GM18870 (cell line): ENCODE data around the gene NR6A1.

Experiments
- ATAC-seq: cut with Tn5 transposase; IDR thresholded peaks from one replicate; pipeline ENCODE4 v1.9.1; 2021; ENCODE audit warnings: moderate library complexity; ENCODE audit not compliant: unreplicated experiment

Gene NR6A1

DNA sequence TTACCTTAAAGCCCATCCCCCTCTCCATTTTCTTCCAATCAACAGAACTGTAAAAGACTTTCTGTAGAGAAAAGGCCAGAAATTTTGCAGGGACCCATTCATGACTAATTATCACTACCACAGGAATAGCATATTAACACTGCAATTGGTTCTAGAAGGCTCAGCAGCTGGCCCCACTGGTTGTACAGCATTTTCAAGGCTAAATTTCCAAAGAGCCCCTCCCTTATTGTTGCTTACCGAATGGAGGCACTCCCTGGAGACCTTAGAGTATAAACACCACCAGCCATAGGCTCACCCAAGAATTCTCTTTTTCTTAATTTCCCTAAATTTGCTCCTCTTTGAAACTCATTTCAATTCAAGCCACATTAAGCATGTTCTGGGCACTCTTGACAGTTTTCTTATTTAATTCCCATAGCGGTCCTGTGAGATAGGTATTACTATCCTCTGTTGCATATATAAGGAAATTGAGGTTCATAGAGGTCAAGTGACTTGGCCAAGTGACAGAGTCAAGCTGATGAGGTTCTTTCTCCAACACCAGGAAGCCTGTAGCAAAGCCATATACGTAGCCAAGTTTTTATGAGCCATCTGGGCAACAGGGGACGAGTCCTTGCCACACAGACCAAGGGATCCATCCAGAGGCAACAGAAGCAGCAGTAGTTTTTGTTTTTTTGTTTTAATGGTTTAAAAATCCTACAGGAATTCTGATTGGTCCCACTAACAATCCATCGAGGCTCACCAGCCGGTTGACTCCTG lies 180.0 kb downstream of the NR6A1 start:
- ATAC-seq: no peak

DNA sequence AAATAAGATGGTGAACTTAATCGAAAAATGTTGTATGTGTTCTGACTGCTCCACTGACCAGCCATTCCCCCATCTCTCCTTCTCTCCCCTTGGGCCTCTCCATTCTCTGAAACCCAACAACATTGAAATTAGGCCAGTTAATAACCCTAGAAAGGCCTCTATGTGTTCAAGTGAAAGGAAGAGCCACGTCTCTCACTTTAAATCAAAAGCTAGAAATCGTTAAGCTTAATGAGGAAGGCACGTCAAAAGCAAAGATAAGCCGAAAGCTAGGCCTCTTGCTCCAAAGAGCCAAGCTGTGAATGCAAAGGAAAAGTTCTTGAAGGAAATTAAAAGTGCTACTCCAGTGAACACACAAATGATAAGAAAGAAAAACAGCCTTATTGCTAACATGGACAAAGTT lies 186.5 kb downstream of the NR6A1 start:
- ATAC-seq: no peak

DNA sequence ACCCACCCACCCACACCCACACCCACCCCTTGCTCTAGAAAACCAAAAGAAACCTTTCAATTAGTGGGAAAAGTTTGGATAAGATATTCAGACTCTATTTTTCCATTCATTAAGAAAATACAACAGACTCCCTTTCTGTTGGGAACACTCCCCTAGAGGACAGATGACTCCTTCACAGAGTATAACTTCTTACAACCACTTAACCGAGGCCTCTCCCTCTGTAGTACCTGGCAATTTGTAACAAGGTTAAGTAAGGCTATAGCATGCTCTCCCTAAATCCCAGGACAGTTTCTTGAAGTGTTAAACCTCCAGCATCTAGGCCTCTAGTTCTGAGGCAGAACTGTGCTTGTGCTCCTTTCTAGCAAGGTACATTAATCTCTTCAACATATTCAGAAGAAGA lies 188.0 kb downstream of the NR6A1 start:
- ATAC-seq: no peak

DNA sequence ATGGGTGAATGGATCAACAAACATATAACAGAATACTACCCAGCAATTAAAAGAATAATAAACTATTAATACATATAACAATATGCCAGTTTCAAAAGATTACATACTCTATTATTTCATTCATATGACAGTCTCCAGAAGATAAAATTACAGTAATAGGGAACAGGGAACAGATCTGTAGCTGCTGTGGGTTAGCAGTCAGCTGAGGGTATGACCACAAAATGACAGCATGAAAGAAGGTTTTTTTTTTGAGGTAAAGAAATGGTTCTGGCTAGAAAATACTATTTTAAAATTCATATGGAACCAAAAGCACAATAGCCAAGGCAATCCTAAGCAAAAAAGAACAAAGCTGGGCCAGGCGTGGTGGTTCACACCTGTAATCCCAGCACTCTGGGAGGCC lies 190.9 kb downstream of the NR6A1 start:
- ATAC-seq: no peak

DNA sequence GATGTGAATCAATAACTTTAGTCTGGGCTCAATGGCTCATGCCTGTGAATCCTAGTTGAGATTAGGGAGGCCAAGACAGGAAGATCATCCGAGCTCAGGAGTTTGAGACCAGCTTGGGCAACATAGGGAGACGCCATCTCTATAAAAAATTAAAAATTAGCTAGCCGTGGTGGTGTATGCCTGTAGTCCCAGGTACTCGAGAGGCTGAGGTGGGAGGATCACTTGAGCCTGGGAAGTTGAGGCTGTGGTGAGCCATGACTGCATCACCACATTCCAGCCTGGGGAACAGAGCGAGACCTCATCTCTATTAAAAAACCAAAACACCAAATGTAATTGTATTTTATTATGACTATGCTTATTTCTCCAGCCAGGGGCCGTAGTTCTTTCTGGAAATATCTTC lies 194.4 kb downstream of the NR6A1 start:
- ATAC-seq: no peak

DNA sequence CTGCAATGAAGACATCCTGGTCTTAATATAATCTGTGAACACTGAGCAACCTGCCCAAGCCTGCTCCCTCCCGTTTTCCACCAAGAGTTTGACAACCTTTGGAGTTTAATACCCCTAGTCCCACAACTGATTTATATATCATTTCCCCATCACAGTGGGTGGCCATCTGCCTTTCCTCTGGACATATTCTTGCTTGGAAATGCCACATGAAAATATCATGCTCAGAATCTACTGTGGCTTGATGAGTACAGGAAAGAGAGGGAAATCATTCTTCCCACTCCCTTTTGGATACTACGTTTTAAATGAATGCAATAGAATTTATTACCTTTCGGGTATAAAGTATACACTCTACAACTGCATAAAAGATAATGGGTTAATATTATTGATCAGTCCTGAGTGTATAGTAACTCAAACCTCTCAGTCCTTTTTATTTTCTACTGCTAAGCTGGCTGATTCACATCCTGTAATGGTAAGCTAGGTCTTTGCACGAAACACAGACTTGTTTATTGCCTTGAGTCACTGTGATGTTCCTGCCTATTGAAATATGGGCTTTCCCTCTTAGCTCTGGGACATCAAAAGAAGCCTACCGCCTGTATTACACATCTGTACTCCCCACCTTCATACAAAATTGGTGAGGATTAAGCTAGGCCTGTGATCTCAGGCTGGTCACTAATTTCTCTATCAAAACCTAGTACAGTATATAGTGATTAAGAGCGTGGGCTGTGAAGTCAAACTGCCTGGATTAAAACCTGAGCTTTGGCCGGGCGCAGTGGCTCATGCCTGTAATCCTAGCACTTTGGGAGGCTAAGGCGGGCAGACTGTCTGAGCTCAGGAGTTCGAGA lies 196.4 kb downstream of the NR6A1 start:
- no peak for ATAC-seq

DNA sequence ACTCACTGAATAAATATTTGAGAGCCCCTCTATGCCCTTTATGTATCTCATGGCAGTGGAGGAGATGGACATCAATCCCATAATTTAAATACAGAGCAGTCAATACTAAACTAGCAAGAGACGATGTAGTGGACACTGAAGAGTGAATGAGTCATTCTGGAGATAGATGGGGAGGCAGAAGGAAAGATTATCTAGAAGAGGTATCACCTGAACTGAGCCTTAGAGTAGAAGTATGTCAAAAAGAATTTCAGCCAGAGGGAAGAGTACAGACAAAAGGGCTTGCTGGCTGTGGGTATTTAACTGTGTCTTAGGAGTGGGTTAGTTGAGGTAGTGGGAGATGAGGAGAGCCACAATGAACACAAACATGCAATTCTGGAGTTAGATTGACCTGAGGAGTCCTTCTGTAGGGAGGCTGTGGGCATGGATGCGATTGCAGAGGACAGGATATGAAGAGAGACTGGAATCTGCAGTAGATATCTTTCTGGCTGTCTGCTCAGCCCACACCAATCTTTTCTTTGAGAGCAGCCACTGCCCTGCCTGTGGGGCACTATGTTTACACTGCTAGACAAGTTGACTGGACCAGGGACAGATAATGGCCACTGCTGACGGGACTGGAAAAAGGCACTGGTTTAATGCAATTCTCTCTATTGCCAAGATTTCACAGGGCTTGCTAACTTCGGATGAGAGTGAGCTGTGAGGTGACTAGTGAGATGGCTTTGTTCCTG lies 200.0 kb downstream of the NR6A1 start:
- no peak for ATAC-seq

DNA sequence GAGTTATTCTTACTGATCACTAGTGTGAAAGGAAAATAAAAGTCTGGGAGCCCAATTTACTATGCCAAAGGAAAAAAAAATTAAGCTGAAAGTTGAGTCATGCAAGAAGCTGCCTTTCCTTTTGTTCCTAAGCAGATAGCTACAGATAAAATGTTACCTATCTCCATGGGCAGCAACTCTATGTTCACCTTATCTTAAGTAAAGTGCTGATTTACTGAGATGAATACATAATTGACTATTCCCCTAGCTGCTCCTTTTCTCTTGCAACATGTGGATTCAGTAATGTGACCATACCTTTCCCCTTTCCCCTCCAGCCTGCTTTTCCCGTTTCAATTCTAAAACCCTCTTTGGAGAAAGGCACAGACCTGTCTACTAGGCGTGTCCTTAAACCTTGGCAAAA lies 201.2 kb downstream of the NR6A1 start:
- no peak for ATAC-seq

DNA sequence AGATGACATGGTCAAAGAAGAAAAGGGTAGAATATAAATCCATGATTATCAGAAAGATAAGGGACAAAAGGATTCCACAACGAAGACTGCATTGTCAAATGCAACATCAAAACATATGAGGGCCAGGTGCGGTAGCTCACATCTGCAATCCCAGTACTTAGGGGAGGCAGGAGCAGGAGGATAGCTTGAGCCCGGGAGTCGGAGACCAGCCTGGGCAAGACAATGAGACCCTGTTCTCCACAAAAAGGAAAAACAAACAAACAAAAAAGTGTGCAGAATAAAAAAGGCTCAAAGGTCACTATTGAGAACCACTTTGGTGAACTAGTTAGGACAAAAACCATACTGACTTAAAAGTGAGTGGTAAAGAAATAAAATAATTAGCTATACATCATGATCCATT lies 203.7 kb downstream of the NR6A1 start:
- no peak for ATAC-seq

DNA sequence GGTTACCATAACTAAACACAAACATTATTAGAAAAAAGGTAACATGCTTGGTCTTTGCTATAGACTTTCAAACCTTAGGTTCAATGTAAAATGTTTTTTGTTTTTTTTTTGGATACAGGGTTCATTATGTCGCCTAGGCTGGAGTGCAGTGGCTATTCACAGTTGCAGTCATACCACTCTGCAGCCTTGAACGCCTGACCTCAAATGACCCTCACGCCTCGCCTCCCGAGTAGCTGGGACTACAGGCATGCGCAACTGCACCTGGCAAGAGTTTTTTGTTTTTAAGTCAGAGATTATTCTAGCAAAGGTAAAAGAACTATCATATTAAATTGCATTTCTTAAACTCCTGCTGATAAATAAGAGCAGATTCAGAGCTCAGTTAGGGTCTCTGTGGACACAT lies 208.8 kb downstream of the NR6A1 start:
- no peak for ATAC-seq

DNA sequence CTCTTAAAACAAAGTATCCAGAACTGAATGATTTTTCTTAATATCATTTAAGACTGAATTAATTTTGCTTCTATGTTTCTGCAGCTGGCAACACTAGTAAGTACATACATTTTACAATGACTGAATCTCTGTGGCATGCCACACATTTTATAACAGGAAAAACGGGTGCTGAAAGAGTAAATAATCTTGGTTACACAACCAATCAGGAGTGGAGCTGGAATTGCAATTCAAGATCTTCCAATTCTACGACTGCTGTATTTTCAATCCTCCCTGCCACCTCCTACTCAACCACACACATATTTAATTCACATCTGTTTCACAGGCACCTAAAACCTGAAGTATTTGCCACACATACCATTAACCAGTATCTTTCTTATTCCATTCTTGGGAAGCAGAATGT lies 211.2 kb downstream of the NR6A1 start:
- ATAC-seq: no peak

DNA sequence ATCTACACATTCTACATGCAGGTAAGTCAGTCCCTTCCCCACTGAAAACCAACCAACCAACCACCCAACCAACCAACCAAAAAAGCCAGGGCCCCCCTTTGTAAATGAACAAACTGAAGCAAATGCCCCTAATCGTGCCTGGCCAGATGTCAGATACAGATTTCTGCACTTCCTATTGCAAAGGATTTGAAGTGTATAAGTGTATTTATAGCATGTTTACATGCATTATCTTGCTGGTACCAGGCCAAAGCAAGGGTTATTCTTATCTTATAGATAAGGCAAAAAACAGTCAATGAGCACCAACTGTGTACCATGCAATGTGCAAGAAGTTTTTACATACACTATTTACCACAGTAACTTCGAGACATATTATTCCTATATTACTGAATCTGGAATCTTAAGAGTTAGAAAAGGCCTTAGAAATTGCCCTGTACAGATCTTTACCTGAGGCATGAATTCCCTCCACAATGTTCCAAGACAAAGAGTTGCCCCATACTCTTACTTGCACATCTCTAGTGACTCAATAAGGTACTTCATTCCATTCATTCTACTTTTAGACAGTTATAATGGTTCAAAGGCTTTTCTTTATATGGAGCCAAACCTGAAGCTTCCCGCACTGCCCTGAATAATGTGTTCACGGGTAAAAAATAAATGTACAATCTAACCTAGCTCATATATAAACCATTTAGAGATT lies 212.2 kb downstream of the NR6A1 start:
- ATAC-seq: no peak

DNA sequence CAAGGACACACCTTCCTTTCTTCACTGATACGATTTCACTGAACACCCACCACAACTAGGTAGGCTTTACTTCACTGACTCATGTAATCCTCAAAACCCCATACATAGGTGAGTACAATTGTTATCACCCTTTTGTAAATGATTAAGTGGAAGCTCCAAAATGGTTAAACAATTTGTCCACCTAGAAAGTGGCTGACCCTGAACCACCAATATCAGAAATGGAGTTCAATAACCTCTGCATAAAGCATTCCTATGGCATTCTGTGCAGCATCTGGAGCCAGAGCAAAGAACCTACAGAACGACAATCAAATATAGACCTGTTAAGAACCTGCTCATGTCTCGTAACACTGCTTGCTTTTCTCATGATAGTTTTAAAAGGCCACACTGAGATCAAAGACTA lies 213.2 kb downstream of the NR6A1 start:
- no peak for ATAC-seq

DNA sequence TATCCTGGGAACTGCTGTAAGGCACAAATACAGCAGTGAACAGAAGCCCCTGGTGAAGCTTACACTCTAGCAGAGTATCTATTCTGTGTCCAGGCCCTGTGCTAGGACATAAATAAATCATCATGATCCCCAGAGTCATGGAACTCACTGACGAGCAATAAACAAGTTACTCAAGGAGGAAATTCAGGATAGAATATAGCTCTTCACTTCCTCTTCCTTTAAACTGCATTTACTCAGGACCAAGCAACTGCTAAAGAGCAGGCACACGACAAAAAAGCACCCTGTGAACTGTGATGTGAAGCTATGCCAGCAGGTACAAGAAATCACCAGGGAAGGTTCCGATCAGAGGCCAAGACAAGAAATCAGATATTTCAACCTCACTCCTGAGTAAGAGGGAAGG lies 216.1 kb downstream of the NR6A1 start:
- ATAC-seq: no peak

DNA sequence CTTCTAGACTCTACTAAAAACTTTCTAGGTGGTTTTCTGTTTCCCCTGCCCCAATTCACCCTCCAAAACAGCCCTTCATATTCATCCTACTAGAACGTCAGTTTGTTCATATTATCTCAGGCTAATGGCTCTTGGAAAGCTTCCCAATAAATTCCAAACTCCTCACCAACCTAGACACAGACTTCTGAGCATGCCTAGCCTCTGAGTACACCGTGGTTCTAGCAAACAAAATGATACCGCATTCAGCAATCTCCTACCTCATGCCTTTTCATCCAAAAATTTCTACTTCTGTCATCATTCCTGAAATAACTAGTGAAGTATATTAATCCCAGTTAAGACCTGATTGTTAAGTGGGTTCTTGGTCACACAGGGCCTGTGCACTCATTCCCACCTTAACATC lies 217.4 kb downstream of the NR6A1 start:
- ATAC-seq: no peak

DNA sequence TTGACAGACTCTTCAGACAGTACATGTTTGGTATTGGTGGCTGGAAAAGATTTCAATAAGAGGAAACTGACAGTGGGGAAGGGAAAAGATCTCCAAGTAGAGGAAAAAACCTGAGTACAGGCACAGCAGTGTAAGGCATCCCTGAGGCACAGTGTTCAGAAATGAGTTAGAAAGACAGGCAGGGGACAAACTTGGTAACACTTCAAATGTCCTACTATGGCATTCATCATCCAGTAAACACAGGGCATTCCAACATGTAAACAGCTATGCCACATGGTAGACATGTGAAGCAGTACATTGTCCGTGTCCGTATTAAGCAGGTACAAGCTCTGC lies 218.9 kb downstream of the NR6A1 start:
- ATAC-seq: no peak

DNA sequence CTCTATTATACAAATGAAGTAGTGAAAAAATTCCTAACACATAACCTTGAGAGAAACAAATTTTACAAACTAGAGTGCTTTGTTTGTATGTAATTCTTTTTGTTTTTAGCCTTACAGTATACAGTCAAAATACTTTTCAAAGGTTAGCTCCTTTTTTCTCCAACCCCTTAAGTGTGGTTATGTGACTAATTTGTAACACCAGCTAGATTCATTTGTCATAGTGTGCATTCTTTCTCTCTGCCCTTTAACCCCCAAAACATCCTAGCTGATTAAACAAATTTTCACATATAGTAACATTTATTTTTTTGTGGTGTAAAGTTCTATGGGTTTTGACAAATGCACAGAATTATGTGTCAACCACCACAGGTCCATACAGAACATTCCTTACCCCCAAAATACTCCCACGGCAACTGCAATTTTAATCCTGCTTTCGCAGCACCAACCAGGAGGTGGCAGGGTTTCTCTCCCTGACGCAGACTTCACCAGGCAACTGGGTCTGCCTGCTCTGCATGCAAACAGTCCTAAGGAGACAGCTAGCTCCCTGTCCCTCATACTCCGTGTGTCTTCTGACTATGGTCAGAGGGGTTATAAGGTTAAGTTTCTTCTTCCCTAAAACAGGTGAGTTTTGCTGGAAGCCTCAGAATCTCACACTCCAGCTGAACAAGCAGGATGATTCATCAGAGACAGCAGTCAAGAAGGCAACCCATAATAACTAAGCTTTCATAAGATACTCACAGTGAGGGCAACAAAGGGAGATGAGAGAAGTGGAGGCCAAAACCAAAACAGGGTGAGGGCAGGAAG lies 219.4 kb downstream of the NR6A1 start:
- ATAC-seq: no peak

DNA sequence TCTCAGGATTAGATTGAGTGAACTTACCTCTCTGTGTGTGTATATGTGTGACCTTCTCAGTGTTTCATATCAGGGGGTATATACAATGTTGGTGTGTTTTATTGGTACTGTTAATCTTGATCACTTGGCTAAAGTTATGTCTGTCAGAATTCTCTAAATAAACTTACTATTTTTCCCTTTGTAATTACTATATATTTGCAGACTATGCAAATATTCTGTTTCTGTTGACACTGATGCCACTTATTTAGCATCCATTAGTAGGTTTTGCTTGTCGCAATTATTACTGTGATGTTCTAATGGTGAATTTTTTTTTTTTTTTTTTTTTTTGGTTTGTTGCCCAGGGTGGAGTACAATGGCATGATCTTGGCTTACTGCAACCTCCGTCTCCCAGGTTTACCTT lies 221.0 kb downstream of the NR6A1 start:
- no peak for ATAC-seq

DNA sequence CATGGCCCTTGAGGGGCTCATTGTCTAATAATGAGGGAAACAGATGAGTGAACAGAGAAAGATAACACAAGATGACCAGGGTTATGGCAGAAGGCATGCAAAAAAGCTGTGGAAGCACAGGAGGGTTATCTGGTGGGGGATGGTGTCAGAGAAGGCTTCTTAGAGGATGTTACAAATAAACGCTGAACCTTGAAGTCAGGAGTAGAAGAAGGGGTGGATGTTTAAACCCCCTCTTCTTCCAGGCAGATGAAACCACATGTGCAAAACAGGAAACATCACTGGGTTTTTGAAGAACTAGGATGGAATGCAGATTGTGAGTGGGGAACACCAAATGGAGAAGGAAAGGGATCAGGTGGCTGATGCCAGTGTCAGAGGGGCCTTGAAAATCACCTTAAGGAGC lies 222.1 kb downstream of the NR6A1 start:
- ATAC-seq: no peak

DNA sequence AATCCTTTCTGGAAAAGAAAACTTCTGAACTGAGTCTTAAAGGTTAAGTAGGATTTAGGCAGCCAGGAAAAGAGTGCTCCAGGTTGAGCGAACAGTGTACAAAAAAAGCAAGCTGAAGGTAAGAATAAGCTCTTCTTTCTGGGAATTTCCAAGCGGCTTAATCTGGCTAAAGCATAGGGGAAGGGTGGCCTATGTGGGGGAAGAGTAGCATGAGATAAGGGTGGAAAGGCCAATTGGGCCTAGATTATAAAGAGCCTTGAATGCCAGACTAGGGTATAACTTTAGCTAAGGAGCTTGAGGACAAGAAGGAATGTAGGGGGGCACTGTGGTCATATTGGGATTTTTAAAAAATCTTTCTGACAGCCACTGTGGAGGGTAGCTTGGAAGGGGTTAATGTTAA lies 226.6 kb downstream of the NR6A1 start:
- no peak for ATAC-seq

DNA sequence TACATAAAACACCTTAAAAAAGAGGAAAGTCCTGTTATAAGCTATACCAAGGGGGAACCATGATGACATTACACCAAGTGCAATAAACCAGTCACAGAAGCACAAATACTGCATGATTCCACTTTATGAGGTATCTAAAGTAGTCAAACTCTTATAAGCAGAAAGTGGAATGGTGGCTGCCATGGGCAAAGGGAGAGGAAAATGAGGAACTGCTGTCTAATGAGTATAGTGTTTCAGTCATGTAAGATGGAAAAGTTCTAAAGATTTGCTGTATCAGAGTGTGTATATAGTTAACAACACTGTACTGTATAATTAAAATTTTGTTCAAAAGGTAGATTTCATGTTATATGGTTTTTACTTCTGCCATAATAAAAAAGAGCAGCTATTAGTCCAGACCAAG lies 229.3 kb downstream of the NR6A1 start:
- ATAC-seq: no peak
